ENCODE data around the gene VAMP1. TPM values are rescaled to one million over a fixed set of nuclear protein-coding genes. Genes with fewer than 3 reads are reported as not detected.

Gene VAMP1
- total and polyA plus RNA-seq, 2 donors from 2014 or later = 4.9 to 13.2 TPM

DNA sequence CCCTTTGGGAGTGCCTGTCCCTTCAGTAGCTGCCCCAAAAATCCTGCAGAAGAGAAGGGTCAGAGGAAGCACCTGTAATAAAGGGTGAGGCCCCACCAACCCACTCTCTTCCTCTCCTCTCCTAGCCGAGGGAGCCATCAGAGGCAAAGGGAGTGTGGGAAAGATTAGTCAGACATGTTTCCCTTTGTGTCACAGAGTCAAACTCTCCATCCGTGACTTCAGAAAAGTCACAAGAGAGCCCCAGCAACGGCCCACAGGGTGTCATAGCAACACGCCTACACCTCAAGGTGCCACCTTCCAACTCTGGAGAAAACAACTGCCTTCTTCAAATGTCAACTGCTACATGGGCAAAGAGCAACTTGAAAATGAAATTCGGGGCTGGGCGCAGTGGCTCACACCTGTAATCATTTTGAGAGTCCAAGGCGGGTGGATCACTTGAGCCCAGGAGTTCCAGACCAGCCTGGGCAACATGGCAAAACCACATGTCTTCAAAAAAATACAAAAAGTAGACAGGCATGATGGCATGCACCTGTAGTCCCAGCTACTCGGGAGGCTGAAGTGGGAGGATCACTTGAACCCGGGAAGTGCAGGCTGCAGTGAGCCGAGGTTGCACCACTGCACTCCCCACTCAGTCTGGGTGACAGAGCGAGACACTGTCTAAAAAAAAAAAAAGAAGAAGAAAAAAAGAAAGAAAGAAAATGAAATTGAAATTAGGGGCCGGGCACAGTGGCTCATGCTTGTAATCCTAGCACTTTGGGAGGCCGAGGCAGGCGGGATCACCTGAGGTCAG lies 43.4 kb downstream of the VAMP1 start:
- no peak overlapping the region for H3K9ac ChIP-seq (ENCODE audit: low read length in 3 of 3)
- H3K36me3 ChIP-seq (ENCODE audit: control insufficient read depth in 2 of 3, insufficient read depth in 3 of 3, low read length in 3 of 3) = no peaks in the 10 kb centered on the region
- intact Hi-C loops (cut with DNase I) = no loop called here
- H3K27me3 ChIP-seq (ENCODE audit: control insufficient read depth, insufficient read depth, low read length) = no peaks in the 10 kb centered on the region
- H3K27ac ChIP-seq (ENCODE audit: low read depth in 2 of 2, low read length in 2 of 2) = no peak overlapping the region
- no peak for TF ChIP-seq CTCF (IDR thresholded peaks at IDR 0.05; ENCODE audit: borderline replicate concordance, extremely low read depth, insufficient read depth)
- H3K4me3 ChIP-seq (ENCODE audit: low read length in 3 of 3) = no peak overlapping the region
- DNase-seq (peak in 3 of 5 donors; percentile 27 to 80 (median 50)), FAIRE-seq (no peak)
- H3K9me3 ChIP-seq (ENCODE audit: control insufficient read depth in 2 of 3, insufficient read depth in 1 of 3, low read length in 3 of 3) = no peaks in the 10 kb centered on the region
- peaks cover 4 to 16% (median 7%) of the 10 kb centered on the region in 3 donors for H3K4me1 ChIP-seq (ENCODE audit: control insufficient read depth in 2 of 3, insufficient read depth in 2 of 3, low read depth in 1 of 3, low read length in 3 of 3)

GRCh38 chr12:6425590-6426531 lies 44.6 kb downstream of the VAMP1 start:
- H3K27me3 ChIP-seq (ENCODE audit: control insufficient read depth, insufficient read depth, low read length) = no peaks in the 10 kb centered on the region
- no peaks in the 10 kb centered on the region for H3K36me3 ChIP-seq (ENCODE audit: control insufficient read depth in 2 of 3, insufficient read depth in 3 of 3, low read length in 3 of 3)
- H3K4me1 ChIP-seq (ENCODE audit: control insufficient read depth in 2 of 3, insufficient read depth in 2 of 3, low read depth in 1 of 3, low read length in 3 of 3) = peaks cover 4 to 12% (median 7%) of the 10 kb centered on the region in 3 donors
- DNase-seq (peak in 3 of 5 donors; percentile 21 to 81 (median 42)), FAIRE-seq (no peak)
- intact Hi-C loops (cut with DNase I) = no loop called here
- H3K9me3 ChIP-seq (ENCODE audit: control insufficient read depth in 2 of 3, insufficient read depth in 1 of 3, low read length in 3 of 3) = no peaks in the 10 kb centered on the region
- no peak overlapping the region for H3K9ac ChIP-seq (ENCODE audit: low read length in 3 of 3)
- H3K27ac ChIP-seq (ENCODE audit: low read depth in 2 of 2, low read length in 2 of 2) = no peak overlapping the region
- H3K4me3 ChIP-seq (ENCODE audit: low read length in 3 of 3) = no peak overlapping the region
- TF ChIP-seq CTCF (IDR thresholded peaks at IDR 0.05; ENCODE audit: borderline replicate concordance, extremely low read depth, insufficient read depth) = no peak

DNA sequence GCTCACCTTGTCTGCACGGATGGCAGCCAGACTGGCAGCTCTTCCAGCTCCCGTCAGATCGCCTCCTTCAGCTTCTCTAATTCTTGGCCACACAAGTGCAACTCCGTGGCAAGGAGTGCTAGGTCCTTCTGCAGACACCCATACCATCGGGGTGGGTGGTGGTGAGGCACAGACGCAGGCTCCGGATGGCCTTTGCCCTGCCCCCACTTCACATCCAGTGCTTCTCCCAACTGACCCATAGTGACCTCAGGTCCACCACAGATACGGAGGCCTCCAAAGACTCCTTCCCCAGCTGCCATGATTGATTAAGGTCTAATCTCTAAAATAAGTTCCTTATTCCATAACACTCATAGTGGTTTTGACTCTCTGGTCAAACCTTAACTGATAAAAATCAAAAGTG lies 45.6 kb downstream of the VAMP1 start:
- Histone ChIP-seq H3K27me3 (ENCODE audit: control insufficient read depth, insufficient read depth, low read length) (no peaks in the 10 kb centered on the region), H3K4me1 (ENCODE audit: control insufficient read depth in 2 of 3, insufficient read depth in 2 of 3, low read depth in 1 of 3, low read length in 3 of 3) (peaks cover 0 to 4% (median 4%) of the 10 kb centered on the region in 3 donors), H3K9ac (ENCODE audit: low read length in 3 of 3) (no peak overlapping the region), H3K27ac (ENCODE audit: low read depth in 2 of 2, low read length in 2 of 2) (no peak overlapping the region), H3K36me3 (ENCODE audit: control insufficient read depth in 2 of 3, insufficient read depth in 3 of 3, low read length in 3 of 3) (no peaks in the 10 kb centered on the region), H3K4me3 (ENCODE audit: low read length in 3 of 3) (no peak overlapping the region), H3K9me3 (ENCODE audit: control insufficient read depth in 2 of 3, insufficient read depth in 1 of 3, low read length in 3 of 3) (no peaks in the 10 kb centered on the region)
- intact Hi-C loops (cut with DNase I) = no loop called here
- FAIRE-seq (no peak), DNase-seq (no peak)
- no peak for TF ChIP-seq CTCF (IDR thresholded peaks at IDR 0.05; ENCODE audit: borderline replicate concordance, extremely low read depth, insufficient read depth)
